Thyroid gland (tissue), 4 donors: ENCODE measurements around the gene KRT75.

ENCODE experiments used
- POLR2A ChIP-seq, 2 donors: fragments of 450-650 bp; IDR thresholded peaks; one replicate each; pipeline ENCODE4 v1.6.1; 2017; ENCODE audit warnings: antibody characterized with exemption in 2 of 2, mild to moderate bottlenecking in 2 of 2, moderate library complexity in 1 of 2
- TF ChIP-seq, protein P1 (sequence below), 6 experiments: fragments of 200-600 bp in 3 of 6; fragments of 450-650 bp in 3 of 6; sonication (generic) in 3 of 6; IDR thresholded peaks; one replicate each; pipeline ENCODE4 v1.5.1; 2016 to 2019; ENCODE audit warnings: antibody characterized with exemption in 6 of 6, mild to moderate bottlenecking in 2 of 6, inconsistent platforms in 1 of 6, moderate library complexity in 1 of 6

DNA sequence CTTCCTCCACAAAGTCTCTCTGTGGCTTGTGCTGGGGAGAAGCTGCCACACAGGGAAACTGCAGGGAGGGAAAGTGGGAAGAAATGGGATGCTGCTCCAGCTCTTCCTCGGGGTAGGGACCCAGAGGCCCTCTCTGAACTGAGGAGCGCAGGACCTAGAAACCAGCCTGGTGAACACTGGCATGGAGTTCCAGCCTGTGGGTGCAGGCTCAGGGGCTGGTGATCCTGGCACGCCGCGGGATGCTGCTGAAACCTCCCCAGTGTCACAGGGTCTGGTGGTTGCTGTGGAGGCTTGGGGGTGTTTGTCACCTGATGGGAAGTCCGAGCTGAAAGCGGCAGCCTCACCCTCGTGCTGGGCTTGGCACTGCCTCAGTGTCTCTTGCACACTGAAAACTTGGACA is 5.2 kb upstream of the KRT75 start:
- TF ChIP-seq, protein P1, sequence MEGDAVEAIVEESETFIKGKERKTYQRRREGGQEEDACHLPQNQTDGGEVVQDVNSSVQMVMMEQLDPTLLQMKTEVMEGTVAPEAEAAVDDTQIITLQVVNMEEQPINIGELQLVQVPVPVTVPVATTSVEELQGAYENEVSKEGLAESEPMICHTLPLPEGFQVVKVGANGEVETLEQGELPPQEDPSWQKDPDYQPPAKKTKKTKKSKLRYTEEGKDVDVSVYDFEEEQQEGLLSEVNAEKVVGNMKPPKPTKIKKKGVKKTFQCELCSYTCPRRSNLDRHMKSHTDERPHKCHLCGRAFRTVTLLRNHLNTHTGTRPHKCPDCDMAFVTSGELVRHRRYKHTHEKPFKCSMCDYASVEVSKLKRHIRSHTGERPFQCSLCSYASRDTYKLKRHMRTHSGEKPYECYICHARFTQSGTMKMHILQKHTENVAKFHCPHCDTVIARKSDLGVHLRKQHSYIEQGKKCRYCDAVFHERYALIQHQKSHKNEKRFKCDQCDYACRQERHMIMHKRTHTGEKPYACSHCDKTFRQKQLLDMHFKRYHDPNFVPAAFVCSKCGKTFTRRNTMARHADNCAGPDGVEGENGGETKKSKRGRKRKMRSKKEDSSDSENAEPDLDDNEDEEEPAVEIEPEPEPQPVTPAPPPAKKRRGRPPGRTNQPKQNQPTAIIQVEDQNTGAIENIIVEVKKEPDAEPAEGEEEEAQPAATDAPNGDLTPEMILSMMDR (IDR thresholded peaks at IDR 0.05) = no peak
- TF ChIP-seq POLR2A (IDR thresholded peaks at IDR 0.05) = no peak
